ENCODE data around the gene FBXL7.
"Not testable (repeated sequence)": the region's sequence is repeated elsewhere in the genome, so short reads cannot be mapped to it uniquely, and the experiment has no call there.

FBXL7 gene

DNA sequence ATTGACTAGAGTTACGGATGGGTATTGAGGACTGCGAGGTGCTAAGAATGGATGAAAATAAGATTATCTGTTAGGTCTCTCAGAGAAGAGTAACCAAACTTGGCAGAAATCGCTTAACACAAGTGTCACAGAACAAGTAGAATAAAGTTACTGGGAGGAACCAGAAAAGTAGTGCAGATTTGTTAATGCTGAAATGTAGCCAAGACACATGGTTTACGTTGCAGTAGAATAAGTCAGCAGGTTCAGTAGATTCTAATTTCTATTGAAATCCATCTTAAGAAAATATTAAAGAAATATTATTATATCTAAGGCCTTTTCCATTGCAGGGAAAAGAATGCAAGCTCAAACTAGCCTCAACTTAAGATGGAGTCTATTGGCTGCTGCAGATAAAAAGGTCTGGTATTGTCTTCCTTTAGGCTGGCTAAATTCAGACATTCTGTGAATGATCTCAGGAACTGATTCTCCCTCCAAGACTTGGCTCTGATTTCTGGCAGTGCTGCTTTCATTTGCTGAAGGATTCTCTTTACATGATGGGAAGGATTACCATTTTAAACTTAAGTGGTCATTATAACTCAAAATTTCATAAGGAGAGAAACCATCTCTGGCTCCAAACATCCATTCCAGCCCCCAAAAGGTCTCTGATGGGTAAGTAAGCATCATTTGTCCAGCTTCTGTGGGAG is 364.7 kb downstream of the FBXL7 start:
- Histone ChIP-seq H3K9me3 (ENCODE audit: insufficient read depth, low read length) (no peaks in the 10 kb centered on the region), H4K20me1 (ENCODE audit: insufficient read depth, low read length) (no peaks in the 10 kb centered on the region), H3K4me1 (ENCODE audit: low read length) (no peaks in the 10 kb centered on the region), H3K36me3 (replicated peaks; ENCODE audit: low read depth, low read length) (no peaks in the 10 kb centered on the region), H3K4me3 (ENCODE audit: low read length) (no peak overlapping the region), H3K79me2 (ENCODE audit: low read length) (no peaks in the 10 kb centered on the region), H3K27ac (ENCODE audit: low read length) (no peak overlapping the region), H2AFZ (ENCODE audit: low read depth, low read length) (no peak overlapping the region), H3K9ac (ENCODE audit: low read length) (no peak overlapping the region), H3K4me2 (ENCODE audit: low read length) (no peak overlapping the region), H3K27me3 (ENCODE audit: low read depth, low read length) (no peaks in the 10 kb centered on the region)
- no peak for TF ChIP-seq EZH2phosphoT487 (IDR thresholded peaks at IDR 0.05; ENCODE audit: low read depth)
- no peak for TF ChIP-seq CTCF (IDR thresholded peaks at IDR 0.05; ENCODE audit: low read depth, low read length)

DNA sequence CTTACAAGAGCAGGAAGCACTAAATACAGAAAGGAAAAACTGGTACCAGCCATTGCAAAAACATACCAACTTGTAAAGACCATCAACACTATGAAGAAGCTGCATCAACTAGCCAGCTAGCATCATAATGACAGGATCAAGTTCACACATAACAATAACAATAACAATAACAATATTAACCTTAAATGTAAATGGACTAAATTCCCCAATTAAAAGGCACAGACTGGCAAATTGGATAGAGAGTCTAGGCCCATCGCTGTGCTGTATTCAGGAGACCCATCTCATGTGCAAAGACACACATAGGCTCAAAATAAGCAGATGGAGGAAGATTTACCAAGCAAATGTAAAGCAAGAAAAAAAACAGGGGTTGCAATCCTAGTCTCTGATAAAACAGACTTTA is 372.3 kb downstream of the FBXL7 start:
- not testable (repeated sequence) for H3K4me2 ChIP-seq (ENCODE audit: low read length); H3K4me1 ChIP-seq (ENCODE audit: low read length); H3K36me3 ChIP-seq (replicated peaks; ENCODE audit: low read depth, low read length); H3K79me2 ChIP-seq (ENCODE audit: low read length); H2AFZ ChIP-seq (ENCODE audit: low read depth, low read length); H3K27me3 ChIP-seq (ENCODE audit: low read depth, low read length); H4K20me1 ChIP-seq (ENCODE audit: insufficient read depth, low read length); H3K27ac ChIP-seq (ENCODE audit: low read length); H3K4me3 ChIP-seq (ENCODE audit: low read length); H3K9ac ChIP-seq (ENCODE audit: low read length); H3K9me3 ChIP-seq (ENCODE audit: insufficient read depth, low read length)

DNA sequence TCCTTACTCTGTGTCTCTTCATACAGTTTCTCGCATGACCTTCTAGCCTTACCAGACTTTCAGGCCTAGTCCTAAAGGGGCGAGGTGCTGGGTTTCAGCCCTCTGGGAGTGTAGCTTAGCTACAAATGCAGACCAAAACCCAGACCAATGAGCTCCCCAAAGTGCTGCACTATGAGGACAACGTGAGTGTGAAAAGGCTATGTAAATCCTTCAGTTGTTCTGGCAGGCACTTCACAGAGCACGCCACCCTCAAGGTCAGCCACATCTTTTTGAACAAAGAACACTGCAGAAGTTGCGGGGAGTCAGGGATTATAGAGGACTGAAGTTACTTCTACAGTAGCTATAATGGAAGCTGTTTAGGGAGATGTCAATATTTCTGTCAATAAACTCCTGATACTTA is 377.9 kb downstream of the FBXL7 start:
- Histone ChIP-seq H4K20me1 (ENCODE audit: insufficient read depth, low read length) (no peaks in the 10 kb centered on the region), H3K4me2 (ENCODE audit: low read length) (no peak overlapping the region), H3K9me3 (ENCODE audit: insufficient read depth, low read length) (no peaks in the 10 kb centered on the region), H3K9ac (ENCODE audit: low read length) (no peak overlapping the region), H3K27ac (ENCODE audit: low read length) (no peak overlapping the region), H3K4me3 (ENCODE audit: low read length) (no peak overlapping the region), H3K27me3 (ENCODE audit: low read depth, low read length) (no peaks in the 10 kb centered on the region), H3K36me3 (replicated peaks; ENCODE audit: low read depth, low read length) (no peaks in the 10 kb centered on the region), H3K79me2 (ENCODE audit: low read length) (no peaks in the 10 kb centered on the region), H2AFZ (ENCODE audit: low read depth, low read length) (no peak overlapping the region), H3K4me1 (ENCODE audit: low read length) (no peaks in the 10 kb centered on the region)
- TF ChIP-seq CTCF (IDR thresholded peaks at IDR 0.05; ENCODE audit: low read depth, low read length) (no peak), EZH2phosphoT487 (IDR thresholded peaks at IDR 0.05; ENCODE audit: low read depth) (no peak)

GRCh38 chr5:15880201-15880600 is 380.2 kb downstream of the FBXL7 start:
- Histone ChIP-seq H3K4me2 (ENCODE audit: low read length) (no peak overlapping the region), H3K9me3 (ENCODE audit: insufficient read depth, low read length) (no peaks in the 10 kb centered on the region)

More at GRCh38 chr5:15880201-15880600, 380.2 kb downstream of the FBXL7 start:
- no peak overlapping the region for H3K4me3 ChIP-seq (ENCODE audit: low read length)
- no peaks in the 10 kb centered on the region for H3K4me1 ChIP-seq (ENCODE audit: low read length)
- no peaks in the 10 kb centered on the region for H3K36me3 ChIP-seq (replicated peaks; ENCODE audit: low read depth, low read length)
- H3K79me2 ChIP-seq (ENCODE audit: low read length): no peaks in the 10 kb centered on the region
- no peak for TF ChIP-seq CTCF (IDR thresholded peaks at IDR 0.05; ENCODE audit: low read depth, low read length)
- TF ChIP-seq EZH2phosphoT487 (IDR thresholded peaks at IDR 0.05; ENCODE audit: low read depth): no peak
- H3K9ac ChIP-seq (ENCODE audit: low read length): no peak overlapping the region
- H3K27me3 ChIP-seq (ENCODE audit: low read depth, low read length): no peaks in the 10 kb centered on the region
- H2AFZ ChIP-seq (ENCODE audit: low read depth, low read length): no peak overlapping the region
- H3K27ac ChIP-seq (ENCODE audit: low read length): no peak overlapping the region
- H4K20me1 ChIP-seq (ENCODE audit: insufficient read depth, low read length): no peaks in the 10 kb centered on the region

Data from OCI-LY3 (cell line).